Testis (tissue), 3 donors: Measurements from ENCODE around the gene NOC2L. TPM values are rescaled to one million over a fixed set of nuclear protein-coding genes. Genes with fewer than 3 reads are reported as not detected.
A peak's percentile ranks its signal among the peaks of the same experiment; 100 is the strongest.

ENCODE experiments used
- DNase-seq: peaks from one replicate; pipeline ENCODE4 v3.0.0-alpha.2; 2019
- H3K27ac ChIP-seq, 2 donors: fragments of 200-600 bp; sonication (generic); one replicate each; pipeline ENCODE4 v1.5.1; 2019
- H3K27me3 ChIP-seq: fragments of 200-600 bp; sonication (generic); one replicate; pipeline ENCODE4 v1.5.1; 2019
- H3K36me3 ChIP-seq: fragments of 200-600 bp; sonication (generic); one replicate; pipeline ENCODE4 v1.5.1; 2017; ENCODE audit warnings: low read depth; ENCODE audit errors: missing control alignments
- H3K4me1 ChIP-seq: fragments of 200-600 bp; sonication (generic); one replicate; pipeline ENCODE4 v1.5.1; 2019
- H3K4me3 ChIP-seq, 2 donors: fragments of 200-600 bp; sonication (generic); one replicate each; pipeline ENCODE4 v1.5.1; 2017 to 2019
- H3K9me3 ChIP-seq: fragments of 200-600 bp; sonication (generic); one replicate; pipeline ENCODE4 v1.5.1; 2017
- CTCF ChIP-seq, 3 experiments: fragments of 450-650 bp in 2 of 3; fragments of 200-600 bp in 1 of 3; sonication (generic) in 1 of 3; IDR thresholded peaks; one replicate each; pipeline ENCODE4 v1.5.1; 2016 to 2019; ENCODE audit warnings: antibody characterized with exemption in 3 of 3, mild to moderate bottlenecking in 2 of 3, moderate library complexity in 1 of 3
- POLR2A ChIP-seq: fragments of 450-650 bp; IDR thresholded peaks from one replicate; pipeline ENCODE4 v1.6.1; 2017; ENCODE audit warnings: antibody characterized with exemption, mild to moderate bottlenecking, moderate library complexity
- WGBS, 2 donors: methylation state at CpG; one replicate each; pipeline ENCODE4 v1.1.5; 2018; 5-methylcytosine and 5-hydroxymethylcytosine counted together
- intact Hi-C: fragments of 100-400 bp; cut with DNase I; formaldehyde crosslinking; loops from one replicate; pipeline ENCODE4 v1.15.1; 2023; ENCODE audit warnings: low total_unique reads
- polyA plus RNA-seq: library from polyadenylated mRNA; stranded (reverse); fragments of 350-450 nt; fragmentation: Illumina TruSeq; extraction: RNeasy Lipid Tissue Mini Kit (QIAGEN cat#74804); gene quantifications from one replicate; pipeline ENCODE4 v1.2.3, GENCODE V29; 2014; ENCODE audit warnings: low read depth, low replicate concordance; ENCODE audit not compliant: insufficient read depth
- total RNA-seq, 2 donors: library from RNA; depleted of rRNA; stranded (reverse); fragments of >200 nt; gene quantifications; one replicate each; pipeline ENCODE4 v1.2.3, GENCODE V29; 2016

NOC2L gene
- total and polyA plus RNA-seq, 3 donors from 2014 or later, result 78.3 to 94.0 (median 82.5) TPM

GRCh38 chr1:910311-910880, 48.7 kb downstream of the NOC2L start:
- Histone ChIP-seq H3K9me3 (no peaks in the 10 kb centered on the region), H3K27ac (no peak overlapping the region), H3K4me3 (no peak overlapping the region), H3K36me3 (no peaks in the 10 kb centered on the region), H3K27me3 (no peaks in the 10 kb centered on the region), H3K4me1 (peaks cover 10% of the 10 kb centered on the region)
- intact Hi-C loops, result no loop called here
- DNase-seq, result no peak
- TF ChIP-seq CTCF (IDR thresholded peaks at IDR 0.05) (no peak), POLR2A (no peak)
- WGBS, 2 donors, result 25% methylated on average over 29 of the region's 29 CpGs; no CpG with 5 or more reads in 1 of the 2 donors

GRCh38 chr1:909861-910310, 49.2 kb downstream of the NOC2L start:
- DNase-seq, result peak; percentile 8
- Histone ChIP-seq H3K27me3 (no peaks in the 10 kb centered on the region), H3K36me3 (no peaks in the 10 kb centered on the region), H3K27ac (no peak overlapping the region), H3K4me1 (peaks cover 15% of the 10 kb centered on the region), H3K4me3 (no peak overlapping the region), H3K9me3 (no peaks in the 10 kb centered on the region)
- intact Hi-C loops, result loop anchor here (10.0 kb wide), 1 partner anchor 65 kb away; no protein-coding TSS in a partner anchor
- 11% methylated on average over 36 of the region's 53 CpGs; no CpG with 5 or more reads in 1 of the 2 donors for WGBS, 2 donors
- TF ChIP-seq POLR2A (no peak), CTCF (IDR thresholded peaks at IDR 0.05) (no peak)

- Histone ChIP-seq H3K27ac (no peak overlapping the region), H3K4me1 (peaks cover 15% of the 10 kb centered on the region), H3K9me3 (no peaks in the 10 kb centered on the region), H3K27me3 (no peaks in the 10 kb centered on the region), H3K4me3 (no peak overlapping the region), H3K36me3 (no peaks in the 10 kb centered on the region)
- intact Hi-C loops, result loop anchor here (10.0 kb wide), 1 partner anchor 66 kb away; no protein-coding TSS in a partner anchor
- TF ChIP-seq CTCF (IDR thresholded peaks at IDR 0.05), result no peak
- DNase-seq, result no peak
- 52 to 84% methylated on average over 8 to 9 of the region's 16 CpGs for WGBS, 2 donors
Observed at GRCh38 chr1:908661-909060, 50.4 kb downstream of the NOC2L start.

GRCh38 chr1:907611-908451, 51.2 kb downstream of the NOC2L start:
- intact Hi-C loops, result loop anchor here (10.0 kb wide), 1 partner anchor 67 kb away; no protein-coding TSS in a partner anchor
- peak; percentile 13 for DNase-seq
- H3K27me3 ChIP-seq, result no peaks in the 10 kb centered on the region
- TF ChIP-seq CTCF (IDR thresholded peaks at IDR 0.05) (no peak), POLR2A (no peak)
- H3K4me3 ChIP-seq, result no peak overlapping the region
- H3K9me3 ChIP-seq, result no peaks in the 10 kb centered on the region
- H3K4me1 ChIP-seq, result peaks cover 15% of the 10 kb centered on the region
- 81 to 82% methylated on average over 17 of the region's 17 CpGs for WGBS, 2 donors
- H3K27ac ChIP-seq, result no peak overlapping the region
- no peaks in the 10 kb centered on the region for H3K36me3 ChIP-seq
